GM19193 (cell line): ENCODE results near the gene CD151.

Source experiments
- POLR2A ChIP-seq: IDR thresholded peaks from 4 replicates; pipeline ENCODE4 v1.6.1; 2011; ENCODE audit not compliant: insufficient read depth, insufficient read length; ENCODE audit errors: extremely low read depth

Gene CD151

DNA sequence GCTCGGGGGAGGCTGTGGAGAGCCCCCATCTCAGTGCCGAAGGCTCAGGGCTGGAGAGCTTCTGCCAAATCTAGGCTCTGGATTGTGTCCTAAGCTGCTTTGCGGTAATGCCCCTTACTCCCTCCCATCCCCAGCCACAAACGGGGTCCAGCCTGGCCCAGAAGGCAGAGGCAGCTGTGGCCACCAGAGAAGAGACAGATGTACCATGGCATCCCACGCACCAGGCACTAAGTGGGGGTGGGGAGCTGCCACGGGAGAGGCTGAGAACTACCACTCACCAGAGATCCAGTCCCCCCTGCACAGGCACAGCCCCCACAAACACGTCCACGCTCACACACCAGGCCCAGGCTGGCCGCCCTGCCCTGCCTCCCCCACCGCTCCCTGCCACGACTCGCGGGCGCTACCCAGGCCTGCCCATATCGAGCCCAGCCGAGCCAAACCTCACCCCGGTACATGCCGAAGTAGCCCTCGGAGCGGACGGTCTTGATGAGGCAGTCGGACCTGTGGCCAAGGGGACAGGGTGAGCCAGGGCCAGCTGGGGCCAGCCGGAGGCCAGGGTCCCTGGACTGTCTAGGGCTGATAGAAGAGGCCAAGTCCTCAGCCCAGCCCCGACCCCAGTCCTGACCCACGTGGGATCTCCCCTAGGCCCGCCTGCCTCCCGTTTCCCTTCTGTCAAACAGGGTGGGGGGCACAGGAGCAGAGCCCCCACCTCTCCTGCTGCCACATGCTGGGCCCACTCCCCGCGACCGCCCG lies 38.6 kb upstream of the CD151 start:
- no peak for TF ChIP-seq POLR2A

DNA sequence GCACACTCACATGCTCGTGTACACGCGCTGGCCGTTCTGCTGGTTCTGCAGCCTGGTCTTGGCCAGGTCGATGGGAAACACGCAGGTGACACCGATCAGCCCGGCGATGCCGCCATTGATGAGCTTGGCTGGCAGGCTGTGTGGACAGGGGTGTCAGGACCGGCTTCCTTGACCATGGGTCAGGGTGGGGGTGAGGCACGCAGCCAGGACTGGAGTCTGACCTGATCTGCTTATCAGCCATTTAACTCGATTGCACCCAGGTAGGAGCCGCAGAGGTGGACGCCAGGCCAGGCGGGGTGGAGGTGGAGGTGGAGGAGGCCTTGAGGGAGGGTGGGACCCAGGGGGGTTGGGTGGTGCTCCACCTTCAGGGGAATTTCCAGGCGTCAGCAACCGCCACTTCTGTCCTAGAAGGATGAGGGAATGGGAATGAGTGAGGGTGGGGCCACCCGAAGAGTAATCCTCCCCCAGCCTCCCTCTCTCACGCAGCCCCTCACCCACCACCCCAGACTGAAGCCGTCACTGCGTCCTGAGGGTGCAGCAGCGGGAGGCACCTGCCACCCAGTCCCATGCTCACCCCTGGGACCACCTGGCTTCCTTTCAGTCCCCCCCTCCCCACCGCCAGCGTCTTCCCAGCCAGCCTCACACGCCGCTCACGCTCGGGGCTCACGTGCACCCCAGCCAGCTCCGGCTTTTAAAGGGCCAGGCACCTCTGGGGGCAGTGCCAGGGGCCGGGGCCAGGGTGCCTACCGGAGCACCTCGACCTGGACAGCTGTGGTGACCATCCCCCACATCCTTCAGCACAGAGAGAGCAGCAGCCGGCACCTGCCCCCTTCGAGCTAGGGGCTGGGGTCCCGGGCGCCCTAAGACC lies 37.8 kb upstream of the CD151 start:
- TF ChIP-seq POLR2A, result no peak

DNA sequence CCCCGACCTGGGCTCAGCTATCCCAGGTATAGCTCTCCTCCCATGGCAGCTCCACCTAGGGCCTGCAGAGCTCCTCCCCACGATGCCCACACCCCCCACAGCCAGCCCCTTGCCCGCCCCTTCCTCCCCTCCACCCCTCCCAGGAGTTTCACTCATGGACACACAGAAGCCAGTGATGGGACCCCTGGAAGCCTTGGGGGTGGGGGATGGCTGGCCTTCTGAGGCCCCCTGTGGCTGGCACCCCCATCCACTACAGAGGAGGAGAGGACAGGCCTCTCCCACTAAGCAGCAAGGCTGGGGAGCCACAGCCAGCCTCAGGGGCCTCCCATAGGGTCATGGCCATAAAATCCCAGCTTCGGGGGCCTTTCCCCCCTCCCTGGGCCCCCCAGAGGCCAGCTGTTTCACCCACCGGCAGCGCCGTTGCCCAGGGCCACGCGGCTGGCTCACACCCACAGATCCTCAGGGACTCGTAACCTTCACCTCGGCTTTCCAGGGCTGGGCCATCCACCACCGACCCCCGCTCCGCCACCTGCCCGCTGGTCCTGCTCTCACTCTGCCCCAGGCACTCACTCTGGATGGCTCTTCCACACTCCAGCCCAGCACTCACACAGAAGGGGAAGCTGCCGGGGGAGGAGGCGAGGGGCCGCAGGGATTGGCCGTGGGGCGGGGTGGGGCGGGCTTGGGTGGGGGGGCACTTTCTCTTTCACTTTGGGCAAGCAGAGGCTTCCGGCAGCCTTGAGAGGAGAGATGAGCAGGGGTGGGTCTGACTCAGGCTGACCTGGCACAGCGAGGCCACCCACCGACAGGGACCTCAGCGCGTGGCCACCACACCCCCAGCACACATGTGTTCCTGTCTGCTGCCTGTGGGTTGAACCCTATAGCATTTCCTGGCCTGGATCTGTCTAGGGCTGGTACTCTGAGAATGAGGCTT lies 36.9 kb upstream of the CD151 start:
- peak; percentile 12 for TF ChIP-seq POLR2A

DNA sequence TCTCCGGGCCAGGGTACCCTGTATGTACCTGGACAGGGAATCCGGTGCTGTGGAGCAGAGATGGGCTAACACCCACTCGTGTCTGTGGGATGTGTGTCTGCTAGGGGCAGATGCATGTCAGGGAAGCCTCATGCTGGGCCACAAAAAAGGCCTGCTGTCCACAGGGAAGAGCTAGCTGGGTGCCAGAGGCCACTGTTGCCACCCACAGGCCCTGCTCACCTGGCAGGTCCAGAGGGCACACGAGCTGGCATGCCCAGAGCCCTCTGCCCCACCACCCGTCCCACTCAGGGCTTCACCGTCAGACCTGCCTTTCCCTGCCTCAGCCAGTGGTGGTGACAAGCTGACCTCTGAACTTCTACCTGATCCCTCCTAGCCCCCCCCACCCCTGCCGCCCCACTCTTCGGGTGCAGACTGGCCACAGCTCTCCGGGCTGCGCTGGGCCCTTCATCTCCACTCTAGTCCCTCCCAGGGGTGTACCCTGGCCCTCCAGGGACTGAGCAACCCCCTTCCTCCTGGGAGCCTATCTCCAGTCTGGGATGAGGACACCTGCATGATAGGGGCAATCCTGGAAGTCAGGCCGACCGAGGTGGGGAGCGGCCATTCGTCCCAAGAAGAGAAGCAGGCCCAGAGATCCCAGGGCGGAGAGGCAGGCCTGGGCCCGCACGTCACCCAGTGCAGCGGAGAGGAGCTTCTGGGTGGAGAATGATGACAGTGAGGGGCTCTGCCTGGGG lies 36.0 kb upstream of the CD151 start:
- peak; percentile 10 for TF ChIP-seq POLR2A

DNA sequence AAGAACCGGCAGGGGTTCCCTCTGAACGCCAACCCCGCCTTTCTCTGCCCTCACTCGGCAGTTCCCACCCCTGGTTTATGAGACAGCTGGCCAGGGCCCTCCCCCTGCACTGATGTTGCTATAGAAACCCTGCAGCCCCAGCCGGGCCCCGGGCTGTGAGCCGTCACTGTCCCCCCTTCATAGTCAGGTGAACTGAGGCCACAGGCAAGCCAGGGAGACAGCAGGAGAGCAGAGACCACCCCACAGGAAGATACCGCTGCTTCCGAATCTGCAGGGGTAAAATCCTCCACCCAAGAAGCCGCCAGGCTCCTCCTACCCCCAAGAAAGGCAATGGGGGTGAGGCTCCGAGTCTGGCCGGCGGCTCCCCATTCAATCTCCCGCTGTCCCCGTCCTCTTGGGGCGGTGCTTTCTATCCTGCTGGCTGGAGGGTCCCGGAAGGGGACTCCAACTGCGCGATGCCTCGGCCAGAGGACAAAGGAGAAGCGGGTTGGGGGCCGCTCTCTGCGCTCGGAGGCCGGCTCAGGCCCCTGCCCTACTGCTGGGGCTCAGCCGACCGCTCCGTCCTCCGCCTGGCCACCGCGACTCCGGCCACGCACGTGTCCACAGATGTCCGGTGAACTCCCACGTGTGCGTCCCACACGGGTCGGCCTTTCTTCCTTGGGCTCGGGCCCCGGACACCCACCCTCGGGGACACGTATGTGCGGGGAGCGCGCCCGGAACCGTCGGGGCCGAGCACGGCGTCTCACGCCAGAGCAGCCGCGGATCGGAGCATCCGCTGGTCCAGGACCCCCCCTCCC lies 35.3 kb upstream of the CD151 start:
- TF ChIP-seq POLR2A, result no peak

DNA sequence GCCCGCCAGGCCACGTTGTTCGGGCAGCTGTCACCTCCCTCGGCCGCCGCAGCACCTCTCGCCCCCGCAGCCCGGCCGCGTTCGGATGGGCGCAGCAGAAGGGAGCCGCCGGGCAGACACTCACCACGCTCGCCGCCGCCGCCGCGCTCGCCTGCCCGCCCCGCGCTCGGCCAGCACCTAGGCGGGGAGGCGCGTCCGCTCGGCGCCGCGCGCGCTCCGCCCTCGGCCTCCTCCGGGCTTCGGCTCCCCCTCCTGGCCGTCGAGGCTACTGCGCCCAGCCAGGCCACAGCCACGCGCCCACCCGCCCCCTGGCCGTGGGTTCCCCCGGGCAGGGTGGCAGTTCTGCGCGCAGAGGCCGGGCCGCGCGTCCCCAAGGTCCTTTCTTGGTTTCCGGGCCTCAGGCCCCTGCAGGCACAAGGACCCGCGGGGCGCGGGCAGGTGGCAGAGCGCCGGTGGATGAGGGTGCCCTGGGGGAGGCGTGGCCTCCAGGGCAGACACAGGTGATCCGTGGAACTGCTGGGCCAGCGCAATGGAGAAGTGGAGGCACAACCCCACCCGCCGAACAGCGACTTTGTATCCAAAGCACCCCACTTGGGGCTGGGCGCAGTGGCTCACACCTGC lies 34.5 kb upstream of the CD151 start, which contains the start of gene SLC25A22:
TSS of gene SLC25A22 (minus strand) at position 189 of the 621 bp plus-strand sequence. CDS start 3,275 bp downstream, outside the sequence.
- TF ChIP-seq POLR2A, result peak; percentile 61

DNA sequence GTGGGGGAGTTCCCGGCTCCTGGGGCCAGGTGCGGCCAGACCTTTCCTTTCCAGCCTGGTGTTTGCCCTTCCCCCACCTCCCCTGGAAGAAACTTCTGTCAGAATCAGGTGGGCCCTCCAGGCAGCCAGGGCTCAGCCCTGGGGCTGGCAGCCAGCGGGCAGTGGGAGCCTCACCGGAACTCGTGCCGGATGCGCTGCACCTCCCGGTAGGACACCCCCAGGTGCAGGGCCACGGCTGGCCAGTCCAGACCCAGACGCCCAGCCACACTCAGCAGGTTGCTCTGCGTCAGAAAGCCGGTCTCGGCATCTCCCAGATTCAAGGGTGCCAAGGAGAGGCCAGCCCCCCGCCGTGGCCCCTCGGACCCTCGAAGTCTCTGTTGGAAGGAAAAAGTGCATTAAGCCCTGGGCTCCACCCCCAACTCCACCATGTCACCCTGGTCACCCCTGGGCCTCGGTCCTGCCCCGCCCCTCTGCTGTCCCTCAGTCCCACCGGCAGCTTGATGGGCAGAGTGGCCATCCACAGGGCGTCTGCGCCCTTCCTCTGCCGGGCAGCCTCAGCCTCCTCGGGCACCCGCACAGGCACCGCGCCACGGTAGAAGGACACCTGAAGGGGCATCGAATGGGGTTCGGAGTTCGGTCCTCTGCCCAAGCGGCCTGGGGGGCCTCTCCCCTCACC lies 33.0 kb upstream of the CD151 start:
- TF ChIP-seq POLR2A, result no peak

DNA sequence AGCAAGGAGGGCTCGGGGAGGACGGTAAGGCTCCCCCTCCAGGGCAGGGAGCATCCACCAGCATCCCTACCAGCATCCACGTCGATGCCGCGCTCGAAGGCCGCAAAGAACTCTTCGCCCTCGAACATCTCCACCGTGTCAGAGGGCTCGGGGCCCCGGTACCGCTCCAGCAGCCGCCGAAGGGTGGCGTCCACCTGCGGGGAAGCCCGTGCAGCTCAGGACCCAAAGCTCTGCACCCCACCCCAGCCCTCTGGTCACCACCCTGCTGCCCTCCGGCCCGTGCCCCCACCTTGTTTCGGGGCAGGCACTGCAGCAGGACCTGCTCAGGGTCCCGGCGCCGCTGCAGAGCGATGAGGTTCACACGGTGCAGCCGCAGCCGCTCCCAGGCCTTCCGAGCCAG lies 32.3 kb upstream of the CD151 start:
- no peak for TF ChIP-seq POLR2A

DNA sequence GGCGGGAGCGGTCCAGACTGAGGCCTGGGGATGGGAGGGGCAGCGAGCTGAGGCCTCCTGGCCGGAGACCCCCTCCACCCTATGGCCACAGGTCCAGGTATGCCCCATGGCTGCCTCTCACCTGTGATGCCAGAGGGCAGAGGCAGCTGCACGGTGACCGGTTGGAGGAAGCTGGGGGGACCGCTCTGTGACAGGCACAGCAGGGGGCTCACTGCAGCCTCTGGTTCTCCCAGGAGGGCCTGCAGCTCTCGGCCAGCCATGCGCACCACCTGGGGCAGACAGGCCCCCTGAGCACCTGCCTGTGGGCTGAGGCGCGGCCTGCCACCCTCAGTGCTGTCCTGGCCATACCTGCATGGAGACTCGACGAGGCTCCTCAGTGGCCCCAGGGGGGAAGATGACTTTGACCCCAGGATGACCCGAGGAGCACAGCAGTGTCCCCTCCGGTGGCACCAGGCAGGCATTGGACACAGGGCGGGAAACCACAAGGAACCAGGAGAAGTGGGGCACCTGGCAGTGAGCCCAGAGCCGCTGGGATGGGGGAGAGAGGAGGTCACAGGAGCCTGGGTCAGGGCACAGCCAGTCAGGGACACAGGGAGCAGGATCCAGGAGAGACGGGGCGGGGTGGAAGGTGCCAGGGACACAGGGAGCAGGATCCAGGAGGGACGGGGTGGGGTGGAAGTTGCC lies 31.5 kb upstream of the CD151 start:
- no peak for TF ChIP-seq POLR2A

DNA sequence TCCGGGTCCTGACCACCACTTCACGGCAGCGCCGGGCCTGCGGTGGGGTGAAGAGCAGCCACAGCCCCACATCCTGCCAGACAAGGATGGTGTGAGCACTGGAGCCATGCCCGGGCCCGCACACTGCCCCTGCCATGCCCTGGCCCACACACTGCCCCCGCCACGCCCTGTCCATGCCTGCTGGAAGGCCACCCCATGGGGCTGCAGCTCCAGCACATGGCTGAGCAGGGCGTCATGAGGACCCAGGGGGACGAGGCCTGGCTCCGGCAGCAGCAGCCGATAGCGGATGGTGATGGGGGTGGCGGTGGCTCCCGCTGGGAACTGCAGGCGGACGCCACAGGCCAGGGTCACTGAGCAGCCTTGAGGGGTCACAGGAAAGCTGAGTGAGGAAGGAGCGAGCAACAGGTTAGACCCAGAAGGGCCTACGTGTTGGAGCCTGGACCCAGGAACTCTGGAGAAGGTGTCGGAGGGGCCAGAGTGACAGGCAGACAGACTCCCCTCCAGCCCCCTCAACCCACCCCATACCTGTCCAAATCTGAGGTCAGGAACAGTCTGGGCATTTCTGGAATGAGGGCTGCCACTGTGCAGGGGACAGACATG lies 30.6 kb upstream of the CD151 start:
- TF ChIP-seq POLR2A, result no peak

DNA sequence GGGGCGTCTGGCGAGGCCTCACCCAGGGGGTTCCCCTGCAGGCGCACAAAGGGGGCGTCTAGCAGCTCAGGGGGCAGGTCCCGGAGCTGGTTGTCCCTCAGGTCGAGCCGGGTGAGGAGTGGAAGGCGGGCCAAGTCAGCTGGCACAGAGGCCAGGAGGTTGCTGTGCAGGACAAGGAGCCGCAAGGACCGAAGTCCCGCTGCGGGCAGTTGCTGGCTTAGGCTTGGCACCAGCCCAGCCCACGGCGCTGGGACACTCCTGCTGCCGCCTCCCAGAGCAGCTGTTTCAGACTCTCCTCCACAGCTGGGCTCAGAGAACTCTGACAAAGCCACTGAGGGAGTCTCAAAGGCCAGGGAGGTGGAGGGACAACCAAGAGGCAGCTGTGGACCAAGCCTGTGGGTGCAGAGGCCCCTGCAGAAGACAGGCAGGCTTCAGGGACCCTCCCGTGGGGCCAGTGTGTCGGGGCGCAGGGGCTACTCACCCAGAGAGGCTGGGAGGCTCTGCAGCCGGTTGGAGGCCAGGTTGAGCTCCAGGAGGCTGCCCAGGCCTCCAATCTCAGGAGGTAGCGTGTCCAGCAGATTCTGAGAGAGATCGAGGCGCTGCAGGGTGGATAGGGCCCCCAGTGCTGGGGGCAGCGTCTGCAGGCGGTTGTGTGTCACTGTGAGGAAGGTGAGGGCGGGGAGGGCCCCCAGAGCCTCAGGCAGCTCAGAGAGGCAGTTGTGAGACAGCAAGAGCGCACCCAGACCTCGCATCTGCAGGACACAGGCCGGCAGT lies 29.9 kb upstream of the CD151 start:
- no peak for TF ChIP-seq POLR2A
